PC-9 (cell line): Measurements from ENCODE around the gene EML1. TPM values are rescaled to one million over a fixed set of nuclear protein-coding genes. Genes with fewer than 3 reads are reported as not detected.

ENCODE experiments used
- BruUV-seq: library from RNA; stranded (reverse); fragments of 400-500 nt; replicated peaks from 2 replicates; lab custom pipeline; 2021; lab: Mats Ljungman, UMichigan
- CTCF ChIA-PET: fragments of 300-600 bp; sonication (Branson Sonifier 250); formaldehyde crosslinking; loops from one replicate; lab custom pipeline; 2022; ENCODE audit warnings: antibody characterized with exemption; lab: Charles Lee
- POLR2A ChIA-PET: fragments of 300-600 bp; sonication (Branson Sonifier 250); formaldehyde crosslinking; loops from one replicate; lab custom pipeline; 2022; ENCODE audit warnings: antibody characterized with exemption; ENCODE audit not compliant: unreplicated experiment; lab: Charles Lee
- DNase-seq, 2 experiments: peaks; one replicate each; pipeline versions ENCODE4 v3.0.0 to v3.0.0-alpha.2; 2015 to 2022; ENCODE audit warnings: mixed read lengths in 1 of 2
- H2AFZ ChIP-seq: fragments of 200-600 bp; sonication (generic); 2 replicates; pipeline ENCODE4 v1.8.1; 2017; ENCODE audit warnings: antibody characterized with exemption
- H3F3A ChIP-seq: fragments of 200-600 bp; sonication (generic); 2 replicates; pipeline ENCODE4 v1.8.1; 2017; ENCODE audit warnings: antibody characterized with exemption, mild to moderate bottlenecking, low read depth; ENCODE audit not compliant: insufficient read depth
- H3K27ac ChIP-seq: fragments of 200-600 bp; sonication (generic); 2 replicates; pipeline ENCODE4 v1.6.1; 2016; ENCODE audit warnings: mixed run types
- H3K27me3 ChIP-seq: fragments of 200-600 bp; sonication (generic); 2 replicates; pipeline ENCODE4 v1.6.1; 2016; ENCODE audit warnings: low read depth, mixed run types; ENCODE audit not compliant: insufficient read depth
- H3K36me3 ChIP-seq: fragments of 200-600 bp; sonication (generic); 2 replicates; pipeline ENCODE4 v1.6.1; 2016; ENCODE audit warnings: low read depth, mixed run types
- H3K4me1 ChIP-seq: fragments of 200-600 bp; sonication (generic); replicated peaks from 2 replicates; pipeline ENCODE4 v1.6.1; 2016; ENCODE audit warnings: mixed run types; ENCODE audit not compliant: insufficient read depth
- H3K4me2 ChIP-seq: fragments of 200-600 bp; sonication (generic); 2 replicates; pipeline ENCODE4 v1.6.1; 2017; ENCODE audit warnings: mixed run types
- H3K4me3 ChIP-seq: fragments of 200-600 bp; sonication (generic); 2 replicates; pipeline ENCODE4 v1.6.1; 2016; ENCODE audit warnings: mixed run types
- H3K79me2 ChIP-seq: fragments of 200-600 bp; sonication (generic); 2 replicates; pipeline ENCODE4 v1.6.1; 2017; ENCODE audit warnings: low read depth, mixed run types
- H3K9me2 ChIP-seq: fragments of 200-600 bp; sonication (generic); 2 replicates; pipeline ENCODE4 v1.8.1; 2017; ENCODE audit warnings: mild to moderate bottlenecking; ENCODE audit not compliant: insufficient read depth
- H3K9me3 ChIP-seq: fragments of 200-600 bp; sonication (generic); 2 replicates; pipeline ENCODE4 v1.8.1; 2016; ENCODE audit warnings: low read depth; ENCODE audit not compliant: insufficient read depth
- H4K20me1 ChIP-seq: fragments of 200-600 bp; sonication (generic); 2 replicates; pipeline ENCODE4 v1.8.1; 2017; ENCODE audit not compliant: insufficient read depth
- CTCF ChIP-seq: fragments of 200-600 bp; sonication (generic); conservative IDR thresholded peaks from 2 replicates; pipeline ENCODE4 v1.6.1; 2017; ENCODE audit warnings: mixed run types, antibody characterized with exemption, mild to moderate bottlenecking, moderate library complexity
- EZH2 ChIP-seq: fragments of 200-600 bp; sonication (generic); IDR thresholded peaks from 2 replicates; pipeline ENCODE4 v1.8.0; 2017; ENCODE audit warnings: antibody characterized with exemption, low read depth
- intact Hi-C: fragments of 100-400 bp; cut with micrococcal nuclease; formaldehyde crosslinking; loops from one replicate; pipeline ENCODE4 v1.10.0; 2022; ENCODE audit not compliant: unreplicated experiment
- total RNA-seq: library from RNA; stranded (reverse); gene quantifications from 2 replicates; pipeline ENCODE4 v1.2.3, GENCODE V29; 2021

EML1 gene
- total RNA-seq, 1 experiment from 2014 or later, result 1.8 TPM

- intact Hi-C loops, result no loop called here
- H3K4me3 ChIP-seq, result no peak overlapping the region
- H3K36me3 ChIP-seq, result no peaks in the 10 kb centered on the region
- H3K9me3 ChIP-seq, result no peaks in the 10 kb centered on the region
- H3K27me3 ChIP-seq, result no peaks in the 10 kb centered on the region
- no peak for DNase-seq
- H3K79me2 ChIP-seq, result no peaks in the 10 kb centered on the region
- no peaks in the 10 kb centered on the region for H3F3A ChIP-seq
- no peak overlapping the region for H2AFZ ChIP-seq
- no peak overlapping the region for H3K4me2 ChIP-seq
- ChIA-PET POLR2A (no interaction called here), CTCF (no interaction called here)
- H3K27ac ChIP-seq, result no peak overlapping the region
- TF ChIP-seq CTCF (no peak), EZH2 (no peak)
- H3K4me1 ChIP-seq, result no peaks in the 10 kb centered on the region
- no peaks in the 10 kb centered on the region for H4K20me1 ChIP-seq
- no TSS peak for BruUV-seq
- H3K9me2 ChIP-seq, result no peaks in the 10 kb centered on the region
These were observed 77.4 kb downstream of the EML1 start for GRCh38 chr14:99870617-99871016.

GRCh38 chr14:99871771-99872170 is 78.6 kb downstream of the EML1 start:
- no peaks in the 10 kb centered on the region for H3K27me3 ChIP-seq
- H3K4me3 ChIP-seq, result no peak overlapping the region
- no peak for DNase-seq
- no peaks in the 10 kb centered on the region for H3K9me3 ChIP-seq
- H3K36me3 ChIP-seq, result no peaks in the 10 kb centered on the region
- H3F3A ChIP-seq, result no peaks in the 10 kb centered on the region
- ChIA-PET POLR2A (no interaction called here), CTCF (no interaction called here)
- H3K27ac ChIP-seq, result no peak overlapping the region
- no peaks in the 10 kb centered on the region for H4K20me1 ChIP-seq
- H2AFZ ChIP-seq, result no peak overlapping the region
- no peaks in the 10 kb centered on the region for H3K9me2 ChIP-seq
- BruUV-seq, result no TSS peak
- intact Hi-C loops, result no loop called here
- no peaks in the 10 kb centered on the region for H3K79me2 ChIP-seq
- TF ChIP-seq CTCF (no peak), EZH2 (no peak)
- H3K4me1 ChIP-seq, result no peaks in the 10 kb centered on the region
- no peak overlapping the region for H3K4me2 ChIP-seq

GRCh38 chr14:99872786-99873440 is 79.7 kb downstream of the EML1 start:
- Histone ChIP-seq H3F3A (no peaks in the 10 kb centered on the region), H3K9me3 (no peaks in the 10 kb centered on the region), H3K79me2 (no peaks in the 10 kb centered on the region), H3K4me2 (no peak overlapping the region), H3K4me3 (no peak overlapping the region), H3K27ac (no peak overlapping the region), H3K9me2 (no peaks in the 10 kb centered on the region), H3K27me3 (no peaks in the 10 kb centered on the region), H4K20me1 (no peaks in the 10 kb centered on the region), H3K4me1 (no peaks in the 10 kb centered on the region), H3K36me3 (no peaks in the 10 kb centered on the region), H2AFZ (no peak overlapping the region)
- intact Hi-C loops, result no loop called here
- no peak for TF ChIP-seq EZH2
- TF ChIP-seq CTCF, result no peak
- no TSS peak for BruUV-seq
- no peak for DNase-seq
- ChIA-PET POLR2A (no interaction called here), CTCF (no interaction called here)
